Stimulated activated CD8-positive, alpha-beta memory T cell treated with anti-CD3 and anti-CD28 coated beads, Interleukin-15, amount 100 ng/mL, for 48 hours (primary cell): ENCODE results near the gene TRAF6.
"Not testable (repeated sequence)": the region's sequence is repeated elsewhere in the genome, so short reads cannot be mapped to it uniquely, and the experiment has no call there.

Experiments used
- DNase-seq, 2 donors: peaks; one replicate each; pipeline ENCODE4 v3.0.0-alpha.2; 2020; ENCODE audit warnings: low read depth in 2 of 2

Gene TRAF6, protein sequence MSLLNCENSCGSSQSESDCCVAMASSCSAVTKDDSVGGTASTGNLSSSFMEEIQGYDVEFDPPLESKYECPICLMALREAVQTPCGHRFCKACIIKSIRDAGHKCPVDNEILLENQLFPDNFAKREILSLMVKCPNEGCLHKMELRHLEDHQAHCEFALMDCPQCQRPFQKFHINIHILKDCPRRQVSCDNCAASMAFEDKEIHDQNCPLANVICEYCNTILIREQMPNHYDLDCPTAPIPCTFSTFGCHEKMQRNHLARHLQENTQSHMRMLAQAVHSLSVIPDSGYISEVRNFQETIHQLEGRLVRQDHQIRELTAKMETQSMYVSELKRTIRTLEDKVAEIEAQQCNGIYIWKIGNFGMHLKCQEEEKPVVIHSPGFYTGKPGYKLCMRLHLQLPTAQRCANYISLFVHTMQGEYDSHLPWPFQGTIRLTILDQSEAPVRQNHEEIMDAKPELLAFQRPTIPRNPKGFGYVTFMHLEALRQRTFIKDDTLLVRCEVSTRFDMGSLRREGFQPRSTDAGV

DNA sequence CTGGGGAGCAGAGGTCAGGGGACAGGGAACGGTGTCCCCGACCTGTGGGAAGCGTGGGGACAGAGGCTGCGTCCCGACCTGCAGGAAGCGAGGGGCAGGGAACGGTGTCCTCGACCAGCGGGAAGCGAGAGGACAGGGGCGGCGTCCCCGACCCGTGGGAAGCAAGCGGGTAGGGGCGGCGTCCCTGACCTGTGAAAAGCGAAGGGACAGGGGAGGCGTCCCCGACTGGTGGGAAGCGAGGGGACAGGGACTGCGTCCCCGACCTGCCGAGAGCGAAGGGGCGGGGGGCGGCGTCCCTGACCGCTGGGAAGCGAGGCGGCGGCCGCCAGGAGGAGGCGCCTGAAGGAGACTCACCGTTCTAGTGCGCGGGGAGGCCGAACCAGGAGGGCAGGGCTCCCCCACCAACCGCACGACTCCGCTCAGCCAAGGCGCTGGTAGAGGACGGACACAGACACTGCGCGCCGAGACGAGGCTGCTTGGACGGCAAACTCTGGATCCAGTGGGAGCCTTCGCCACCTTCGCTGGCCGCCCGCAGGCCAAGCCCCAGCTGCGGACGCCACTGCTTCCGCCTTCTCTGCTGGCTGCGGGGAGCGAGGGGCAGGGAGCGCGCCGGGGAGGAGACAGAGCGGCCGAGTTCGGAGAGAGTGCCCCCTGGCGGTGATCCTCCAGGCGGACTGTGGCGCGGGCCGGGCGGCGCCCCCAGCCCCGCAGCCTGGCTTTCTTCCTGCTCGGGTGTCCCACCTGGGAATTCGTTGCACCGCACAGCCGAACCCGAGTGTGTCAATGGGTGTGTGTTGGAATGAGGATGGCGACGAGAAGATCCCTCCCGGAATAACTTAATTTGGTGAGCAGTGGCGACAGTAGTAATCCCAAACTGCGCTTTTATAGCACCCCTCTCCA, at the start of gene TRAF6:
Gene TRAF6 (minus strand): TSS at position 579 of the 900 bp plus-strand sequence. CDS start 8,757 bp downstream, outside the sequence.
- peak; percentile 79 to 81 for DNase-seq

DNA sequence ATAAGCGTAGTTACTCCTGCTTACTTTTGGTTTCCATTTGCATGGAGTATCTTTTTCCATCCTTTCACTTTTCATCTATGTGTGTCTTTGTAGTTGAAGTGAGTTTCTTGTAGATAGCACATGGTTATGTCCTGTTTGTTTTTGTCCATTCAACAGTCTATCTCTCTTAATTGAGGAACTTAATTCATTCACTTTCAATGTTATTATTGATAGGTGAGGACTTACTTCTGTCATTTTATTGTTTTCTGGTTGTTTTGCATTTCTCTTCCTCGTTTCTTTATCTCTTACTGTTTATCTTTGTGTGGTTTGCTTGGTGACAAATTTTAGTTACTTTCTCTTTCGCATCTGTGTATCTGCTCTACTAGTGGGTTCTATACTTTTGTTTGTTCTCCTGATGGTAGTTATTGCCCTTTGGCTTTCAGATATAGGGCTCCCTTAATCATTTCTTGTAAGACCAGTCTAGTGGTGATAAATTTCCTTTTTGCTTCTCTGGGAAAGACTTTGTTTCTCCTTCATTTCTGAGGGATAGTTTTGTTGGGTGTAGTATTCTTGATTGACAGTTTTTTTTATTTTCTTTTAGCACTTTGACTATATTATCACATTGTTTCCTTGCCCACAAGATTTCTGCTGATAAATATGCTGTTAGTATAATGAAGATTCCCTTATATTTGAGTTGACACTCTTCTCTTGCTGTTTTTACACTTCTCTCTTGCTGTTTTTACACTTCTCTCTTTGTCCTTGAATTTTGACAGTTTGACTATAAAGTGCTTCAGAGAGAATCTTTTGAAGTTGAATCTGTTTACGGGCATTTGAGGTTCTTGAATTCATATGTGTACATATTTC, 48.7 kb upstream of the TRAF6 start:
- no peak for DNase-seq

DNA sequence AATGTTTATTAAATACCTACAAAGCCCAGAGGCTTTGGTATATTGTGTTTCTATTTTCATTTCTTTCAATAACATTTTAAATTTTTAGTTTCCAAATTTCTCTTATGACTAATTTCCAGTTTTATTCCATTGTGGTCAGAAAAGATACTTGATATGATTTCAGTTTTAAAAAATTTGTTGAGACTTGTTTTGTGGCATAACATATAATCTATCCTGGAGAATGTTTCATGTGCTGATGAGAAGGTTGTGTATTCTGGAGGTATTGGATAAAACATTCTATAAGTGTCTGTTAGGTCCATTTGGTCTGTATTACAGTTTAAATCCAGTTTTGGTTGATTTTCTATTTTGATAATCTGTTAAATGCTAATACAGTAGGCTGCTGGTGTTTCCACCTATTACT, 47.9 kb upstream of the TRAF6 start:
- DNase-seq: no peak

GRCh38 chr11:36557390-36557789, 47.3 kb upstream of the TRAF6 start:
- not testable (repeated sequence) for DNase-seq

DNA sequence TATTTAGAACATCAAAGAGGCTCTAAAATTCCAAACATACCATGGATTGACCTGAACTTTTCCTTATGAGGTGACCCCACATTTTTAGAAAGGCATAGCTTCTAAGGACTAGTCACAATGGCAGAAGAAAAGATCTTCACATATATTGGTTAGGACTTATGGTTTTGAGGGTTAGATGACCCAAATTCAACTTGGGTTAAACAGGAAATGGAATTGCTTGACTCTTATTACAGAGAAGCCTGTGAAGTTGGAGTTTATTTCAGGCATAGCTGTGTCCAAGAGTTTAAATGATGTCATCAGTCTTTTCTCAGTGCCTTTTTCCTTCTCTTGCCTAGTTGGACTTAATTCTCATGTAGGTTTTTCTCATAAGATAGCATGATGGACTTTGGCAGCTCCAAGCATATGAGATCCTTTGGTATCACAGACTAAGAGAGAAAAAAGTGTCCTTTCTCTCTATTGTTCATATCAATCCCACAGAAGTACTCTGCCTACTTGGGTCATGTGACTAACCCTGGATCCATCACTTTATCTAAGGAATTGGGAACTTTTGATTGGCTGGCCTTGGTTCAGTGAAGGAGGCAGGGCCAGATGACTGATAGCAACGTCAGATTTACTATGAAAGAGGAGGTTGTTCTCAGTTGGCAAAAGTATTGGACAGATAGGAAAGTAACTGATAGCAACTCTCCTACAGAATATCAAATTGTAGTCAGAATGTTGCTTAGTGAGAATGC, 40.5 kb upstream of the TRAF6 start:
- no peak for DNase-seq

GRCh38 chr11:36540998-36541397, 30.9 kb upstream of the TRAF6 start:
- DNase-seq: peak; percentile 1 to 3

DNA sequence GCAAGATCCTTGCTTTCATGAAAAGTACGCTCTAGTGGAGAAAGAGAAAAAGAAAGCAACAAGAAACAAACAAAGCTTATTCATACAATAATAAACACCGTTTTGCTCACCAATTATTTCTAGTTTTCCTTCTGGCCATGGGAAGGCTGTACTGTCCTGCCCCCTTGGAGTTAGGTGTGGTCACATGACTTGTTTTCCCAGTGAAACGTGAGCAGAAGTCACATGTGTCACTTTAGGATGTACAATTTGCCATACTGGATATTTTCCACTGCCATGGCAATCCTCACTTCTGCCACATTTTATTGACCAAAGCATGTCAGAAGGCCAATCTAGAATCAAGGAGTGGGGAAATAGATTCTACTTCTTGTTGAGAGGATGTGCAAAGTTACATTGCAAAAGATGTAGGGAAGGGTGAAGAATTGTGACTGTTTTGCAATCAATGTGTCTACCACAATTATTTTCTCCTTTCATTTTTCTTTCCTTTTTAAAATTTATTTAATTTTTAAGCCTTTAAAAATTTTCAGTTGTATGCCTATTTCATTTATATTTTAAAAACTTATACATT, 24.3 kb upstream of the TRAF6 start:
- no peak for DNase-seq

- DNase-seq: no peak
These were observed 23.0 kb upstream of the TRAF6 start for GRCh38 chr11:36532941-36533601.

DNA sequence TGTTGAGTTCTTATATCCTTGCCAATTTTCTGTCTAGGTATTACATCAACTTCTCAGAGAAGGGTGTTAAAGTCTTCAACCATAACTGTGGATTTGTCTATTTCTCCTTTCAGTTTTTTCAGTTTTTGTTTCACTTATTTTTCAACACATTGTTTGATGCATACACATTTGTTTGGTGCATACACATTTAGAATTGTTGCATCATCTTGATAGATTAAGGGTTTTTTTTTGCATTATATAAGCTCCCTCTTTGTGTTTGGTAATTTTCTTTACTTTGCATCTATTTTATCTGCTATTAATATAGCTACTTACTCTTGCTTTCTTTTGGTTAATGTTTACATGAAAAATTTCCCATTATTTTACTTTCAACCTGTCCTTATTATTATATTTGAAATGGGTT, 20.8 kb upstream of the TRAF6 start:
- DNase-seq: no peak

GRCh38 chr11:36513965-36514364, 3.9 kb upstream of the TRAF6 start:
- DNase-seq: no peak

DNA sequence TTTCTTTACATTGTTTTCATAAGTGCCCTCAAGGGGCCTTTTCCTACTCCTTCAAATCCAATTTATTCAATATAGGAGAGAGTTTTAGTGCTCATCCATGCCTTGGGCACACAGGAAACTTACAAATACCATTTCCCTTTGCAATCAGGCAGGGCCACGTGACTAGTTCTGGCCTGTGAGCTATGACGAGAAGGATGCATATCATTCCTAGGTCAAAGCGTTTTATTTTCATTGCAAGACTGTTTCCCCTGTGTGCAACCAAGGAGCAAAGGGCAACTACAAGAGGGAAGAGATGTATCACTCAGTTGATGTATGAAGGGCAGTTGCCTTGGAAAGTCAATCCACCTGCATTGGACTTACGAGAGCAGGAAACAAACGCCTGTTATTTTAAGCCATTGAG, 1.9 kb upstream of the TRAF6 start:
- no peak for DNase-seq

- DNase-seq: not testable (repeated sequence)
These were observed 990 bp upstream of the TRAF6 start for GRCh38 chr11:36511062-36511461.

GRCh38 chr11:36510594-36510942, 496 bp upstream of the TRAF6 start:
- DNase-seq: no peak

GRCh38 chr11:36509201-36509639, 852 bp downstream of the TRAF6 start:
- DNase-seq: no peak

GRCh38 chr11:36508743-36509142, 1.3 kb downstream of the TRAF6 start:
- no peak for DNase-seq

DNA sequence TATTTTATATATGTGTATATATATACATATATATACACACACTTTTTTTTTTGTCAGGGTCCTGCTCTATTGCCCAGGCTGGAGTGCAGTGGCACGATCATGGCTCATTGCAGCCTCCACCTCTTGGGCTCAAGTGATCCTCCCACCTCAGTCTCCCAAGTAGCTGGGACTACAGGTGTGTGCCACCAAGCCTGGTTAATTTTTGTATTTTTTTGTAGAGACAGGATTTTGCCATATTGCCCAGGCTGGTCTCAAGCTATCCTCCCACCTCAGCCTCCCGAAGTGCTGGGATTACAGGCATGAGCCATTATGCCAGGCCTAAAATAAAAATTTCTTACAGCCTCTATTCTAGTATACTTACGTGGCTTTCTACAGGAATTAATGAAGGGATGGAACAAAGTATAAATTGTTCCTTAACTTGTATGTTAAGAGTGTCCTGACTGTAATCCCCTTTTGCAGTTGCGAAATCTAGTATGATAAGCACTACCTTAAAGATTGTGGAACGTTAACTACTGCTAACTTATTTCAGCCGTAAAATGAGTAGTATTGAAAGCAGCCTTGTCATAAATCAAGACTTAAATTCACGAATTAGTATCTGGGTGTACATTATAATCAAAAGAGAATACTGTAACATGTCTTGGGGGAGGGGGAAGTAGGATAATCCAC, 2.1 kb downstream of the TRAF6 start:
- no peak for DNase-seq

GRCh38 chr11:36501236-36501635, 8.8 kb downstream of the TRAF6 start:
- DNase-seq: no peak

DNA sequence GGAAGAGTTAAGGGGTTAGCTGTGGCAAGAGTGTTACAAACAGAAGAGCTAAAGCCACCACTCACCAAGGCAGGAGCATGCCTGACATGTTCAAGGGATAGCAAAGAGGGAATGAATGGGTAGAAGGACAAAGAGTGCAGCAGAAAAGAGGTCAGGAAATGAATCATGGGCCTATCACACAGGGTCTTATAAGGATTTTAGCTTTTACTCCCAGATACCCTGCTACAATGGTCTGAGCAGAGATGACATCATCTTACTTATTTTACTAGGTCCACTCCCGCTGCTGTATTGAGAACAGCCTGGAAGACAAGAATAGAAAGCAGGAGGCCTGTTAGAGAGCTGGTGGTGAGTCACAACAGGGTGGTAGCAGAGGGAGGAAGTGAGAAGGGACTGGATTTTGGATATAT, 9.8 kb downstream of the TRAF6 start:
- no peak for DNase-seq

DNA sequence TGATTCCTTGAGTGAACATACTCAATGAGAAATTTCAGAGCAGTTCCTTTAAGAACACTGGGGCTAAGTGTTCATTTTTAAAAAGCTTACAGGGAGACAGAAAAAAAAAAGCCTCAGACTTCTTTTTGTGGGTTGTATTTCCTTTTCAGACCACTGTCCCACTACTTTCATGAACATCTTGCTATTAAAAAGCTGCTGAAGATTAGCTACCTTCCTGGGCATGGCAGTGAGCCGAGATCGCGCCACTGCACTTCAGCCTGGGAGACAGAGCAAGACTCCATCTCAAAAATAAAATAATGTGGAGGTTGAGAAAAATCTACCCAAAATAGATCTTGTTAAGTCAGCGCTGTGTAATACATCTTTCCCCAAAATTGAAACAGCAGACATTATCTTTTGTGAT, 10.8 kb downstream of the TRAF6 start:
- DNase-seq: no peak

DNA sequence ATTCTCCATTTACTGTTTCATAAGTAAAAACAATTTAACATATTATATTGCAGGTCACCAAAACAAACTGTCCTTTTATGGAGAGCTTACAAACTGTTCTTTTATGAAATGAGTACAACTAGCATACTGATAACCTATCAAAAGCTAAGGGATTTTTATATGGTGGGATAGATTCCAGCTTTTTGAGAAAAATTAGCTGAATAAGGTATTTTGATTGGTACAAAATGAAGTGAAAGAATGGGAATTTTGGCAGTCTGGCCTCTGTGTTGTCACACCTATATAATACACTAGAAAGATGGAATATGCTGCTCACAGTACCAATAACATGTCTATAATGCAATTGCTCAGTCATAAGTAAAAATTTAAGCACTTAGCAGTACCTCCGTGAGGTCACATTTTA, 11.4 kb downstream of the TRAF6 start:
- no peak for DNase-seq
